Mesenchymal stem cell (in vitro differentiated cells and primary cell): ENCODE results near the gene TTLL12.

ENCODE experiments used
- DNase-seq: peaks from one replicate; pipeline ENCODE4 v3.0.0-alpha.2; 2013
- H2AFZ ChIP-seq: one replicate; pipeline ENCODE4 v1.6.1; 2013; ENCODE audit warnings: low read depth, mild to moderate bottlenecking, control low read depth, inconsistent platforms, low read length, moderate library complexity
- H2AK5ac ChIP-seq: 2 replicates; pipeline ENCODE4 v1.6.1; 2013; ENCODE audit warnings: low read length, moderate library complexity, mild to moderate bottlenecking, inconsistent platforms; ENCODE audit not compliant: severe bottlenecking
- H2BK120ac ChIP-seq: one replicate; pipeline ENCODE4 v1.6.1; 2013; ENCODE audit warnings: low read depth, mild to moderate bottlenecking, inconsistent platforms, low read length, moderate library complexity
- H2BK12ac ChIP-seq, 2 experiments: one replicate each; pipeline ENCODE4 v1.6.1; 2013; ENCODE audit warnings: inconsistent platforms in 2 of 2, low read length in 2 of 2, mild to moderate bottlenecking in 2 of 2, moderate library complexity in 2 of 2, control low read depth in 1 of 2
- H2BK15ac ChIP-seq: one replicate; pipeline ENCODE4 v1.6.1; 2013; ENCODE audit warnings: mild to moderate bottlenecking, low read depth, inconsistent platforms; ENCODE audit not compliant: poor library complexity, severe bottlenecking
- H2BK5ac ChIP-seq: 2 replicates; pipeline ENCODE4 v1.6.1; 2013; ENCODE audit warnings: low read depth, mild to moderate bottlenecking, low read length, control low read depth, inconsistent platforms; ENCODE audit not compliant: poor library complexity, severe bottlenecking
- H3K14ac ChIP-seq, 2 experiments: one replicate each; pipeline ENCODE4 v1.6.1; 2013; ENCODE audit warnings: inconsistent platforms in 2 of 2, low read length in 2 of 2, control low read depth in 1 of 2, mild to moderate bottlenecking in 1 of 2, moderate library complexity in 1 of 2
- H3K18ac ChIP-seq, 2 experiments: one replicate each; pipeline ENCODE4 v1.6.1; 2013; ENCODE audit warnings: inconsistent platforms in 2 of 2, low read length in 2 of 2, control low read depth in 1 of 2, low read depth in 1 of 2, mild to moderate bottlenecking in 1 of 2
- H3K23ac ChIP-seq, 2 experiments: one replicate each; pipeline ENCODE4 v1.6.1; 2013; ENCODE audit warnings: inconsistent platforms in 2 of 2, low read length in 2 of 2, mild to moderate bottlenecking in 2 of 2, moderate library complexity in 2 of 2, control low read depth in 1 of 2
- H3K27ac ChIP-seq: 2 replicates; pipeline ENCODE4 v1.5.1; 2013; ENCODE audit warnings: mild to moderate bottlenecking, moderate library complexity, low read length, control low read depth, inconsistent platforms; ENCODE audit not compliant: poor library complexity, severe bottlenecking
- H3K27me3 ChIP-seq, 2 experiments: 2 replicates each; pipeline versions ENCODE4 v1.6.1 to v1.7.0; 2013; ENCODE audit warnings: low read length in 2 of 2, mild to moderate bottlenecking in 2 of 2, moderate library complexity in 2 of 2, control low read depth in 1 of 2, inconsistent platforms in 1 of 2; ENCODE audit not compliant: control insufficient read depth in 1 of 2, insufficient read depth in 1 of 2
- H3K36me3 ChIP-seq, 2 experiments: 2 replicates each; pipeline versions ENCODE4 v1.6.1 to v1.7.0; 2013; ENCODE audit warnings: low read length in 2 of 2, control low read depth in 1 of 2, inconsistent platforms in 1 of 2, low read depth in 1 of 2, mild to moderate bottlenecking in 1 of 2; ENCODE audit not compliant: insufficient read depth in 2 of 2, control insufficient read depth in 1 of 2
- H3K4ac ChIP-seq, 2 experiments: one replicate each; pipeline ENCODE4 v1.6.1; 2013; ENCODE audit warnings: inconsistent platforms in 2 of 2, low read length in 2 of 2, mild to moderate bottlenecking in 2 of 2, moderate library complexity in 2 of 2, control low read depth in 1 of 2, low read depth in 1 of 2
- H3K4me1 ChIP-seq: 2 replicates; pipeline ENCODE4 v1.6.1; 2013; ENCODE audit warnings: low read depth, low read length, control low read depth; ENCODE audit not compliant: control insufficient read depth, insufficient read depth
- H3K4me2 ChIP-seq: 2 replicates; pipeline ENCODE4 v1.6.1; 2013; ENCODE audit warnings: low read length, mild to moderate bottlenecking, inconsistent platforms; ENCODE audit not compliant: poor library complexity, severe bottlenecking
- H3K4me3 ChIP-seq, 2 experiments: 2 replicates each; pipeline versions ENCODE4 v1.5.1 to v1.7.0; 2013; ENCODE audit warnings: low read length in 2 of 2, mild to moderate bottlenecking in 2 of 2, control low read depth in 1 of 2, low read depth in 1 of 2; ENCODE audit not compliant: insufficient read depth in 1 of 2
- H3K79me1 ChIP-seq: replicated peaks from 2 replicates; pipeline ENCODE4 v1.6.1; 2013; ENCODE audit warnings: mild to moderate bottlenecking, control low read depth, low read length, inconsistent platforms; ENCODE audit not compliant: poor library complexity, severe bottlenecking
- H3K9ac ChIP-seq: 2 replicates; pipeline ENCODE4 v1.7.0; 2013; ENCODE audit warnings: mild to moderate bottlenecking, low read length, moderate library complexity
- H3K9me3 ChIP-seq: 2 replicates; pipeline ENCODE4 v1.7.0; 2013; ENCODE audit warnings: mild to moderate bottlenecking, low read length; ENCODE audit not compliant: control insufficient read depth
- H4K8ac ChIP-seq: one replicate; pipeline ENCODE4 v1.6.1; 2013; ENCODE audit warnings: inconsistent platforms, mild to moderate bottlenecking, low read length, moderate library complexity
- H4K91ac ChIP-seq: one replicate; pipeline ENCODE4 v1.6.1; 2013; ENCODE audit warnings: mild to moderate bottlenecking, low read length, inconsistent platforms
- WGBS: methylation state at CpG from one replicate; pipeline ENCODE4 v1.1.7; 2013; ENCODE audit warnings: mixed read lengths; 5-methylcytosine and 5-hydroxymethylcytosine counted together

Gene TTLL12

GRCh38 chr22:43220625-43221380 is 33.9 kb upstream of the TTLL12 start:
- Histone ChIP-seq H3K4ac (no peak overlapping the region), H3K36me3 (no peaks in the 10 kb centered on the region), H3K14ac (peak overlapping the region in 1 of 2 experiments; percentile 20), H2AFZ (no peak overlapping the region), H2BK5ac (no peak overlapping the region), H3K27me3 (peaks cover 11 to 63% of the 10 kb centered on the region in 2 experiments), H3K79me1 (no peaks in the 10 kb centered on the region), H2BK120ac (no peak overlapping the region), H3K23ac (no peak overlapping the region), H4K91ac (no peak overlapping the region), H3K4me2 (no peak overlapping the region), H2BK15ac (no peak overlapping the region), H3K27ac (no peak overlapping the region), H3K4me1 (no peaks in the 10 kb centered on the region), H2AK5ac (no peak overlapping the region), H4K8ac (no peak overlapping the region), H3K18ac (no peak overlapping the region), H3K4me3 (no peak overlapping the region), H3K9ac (no peak overlapping the region), H3K9me3 (no peaks in the 10 kb centered on the region), H2BK12ac (no peak overlapping the region)
- DNase-seq = no peak
- WGBS = 80% methylated on average over 22 of the region's 22 CpGs

DNA sequence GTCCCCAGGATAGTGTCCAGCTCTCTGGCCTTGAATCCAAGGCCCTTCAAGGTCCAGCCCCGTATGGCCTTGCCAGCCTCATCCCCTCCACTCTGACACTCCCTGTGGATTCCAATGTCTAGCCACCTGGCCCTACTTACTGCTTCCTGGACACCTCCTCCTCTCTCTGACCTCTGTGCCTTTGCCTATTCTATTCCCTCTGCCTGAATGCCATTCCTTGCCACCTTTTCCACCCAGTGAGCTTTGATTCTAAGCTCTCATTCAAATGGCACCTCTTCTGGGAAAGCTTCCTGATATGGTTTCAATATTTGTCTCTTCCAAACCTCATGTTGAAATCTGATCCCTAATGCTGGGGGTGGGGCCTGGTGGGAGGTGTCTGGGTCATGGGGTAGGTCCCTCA is 31.9 kb upstream of the TTLL12 start:
- H3K4me1 ChIP-seq = no peaks in the 10 kb centered on the region
- H2BK120ac ChIP-seq = no peak overlapping the region
- 84% methylated on average over 1 of the region's 1 CpG for WGBS

DNA sequence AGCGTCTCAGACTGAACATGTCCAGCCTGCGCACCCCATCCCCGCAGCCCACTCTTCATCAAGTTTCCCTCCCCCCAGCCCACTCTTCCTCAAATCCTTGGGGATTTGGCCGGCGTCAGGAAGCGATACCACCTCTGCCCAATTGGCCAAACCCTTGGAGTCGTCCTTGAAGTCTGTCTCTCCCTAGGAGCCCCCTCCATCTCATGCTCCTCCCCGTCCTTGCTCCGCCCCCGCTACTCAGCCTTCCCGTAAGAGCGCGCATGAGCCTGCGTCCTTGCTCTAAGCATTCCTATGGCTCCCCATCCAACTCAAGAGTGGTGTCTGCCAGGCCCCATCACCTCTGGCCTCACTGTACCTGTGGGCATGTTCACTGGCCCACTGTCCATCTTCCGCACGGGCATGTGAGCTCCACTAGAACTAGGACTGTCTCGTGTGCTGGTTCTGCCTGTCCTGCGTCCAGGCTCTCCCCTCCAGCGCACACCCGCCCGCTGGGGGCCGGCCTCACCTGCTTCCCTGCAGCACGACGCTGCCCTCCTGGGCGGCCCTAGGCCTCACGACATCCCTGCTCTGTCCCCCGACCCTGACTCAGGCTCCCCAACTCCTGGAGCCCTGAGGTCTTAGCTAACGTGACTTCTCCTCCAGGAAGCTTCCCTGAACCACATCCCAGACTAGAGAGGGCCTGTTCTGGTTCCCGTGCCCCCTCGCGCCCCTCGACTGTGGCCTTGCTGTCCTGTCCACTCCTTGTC is 30.5 kb upstream of the TTLL12 start:
- Histone ChIP-seq H3K4me2 (no peak overlapping the region), H3K27ac (no peak overlapping the region), H3K36me3 (no peaks in the 10 kb centered on the region), H2BK120ac (no peak overlapping the region), H3K9me3 (no peaks in the 10 kb centered on the region), H3K18ac (no peak overlapping the region), H3K79me1 (no peaks in the 10 kb centered on the region), H3K27me3 (peaks cover 18 to 61% of the 10 kb centered on the region in 2 experiments), H2BK12ac (no peak overlapping the region), H4K91ac (no peak overlapping the region), H3K4me3 (no peak overlapping the region), H2BK15ac (no peak overlapping the region), H3K9ac (no peak overlapping the region), H3K14ac (no peak overlapping the region), H3K23ac (no peak overlapping the region), H2AFZ (no peak overlapping the region), H4K8ac (no peak overlapping the region), H2BK5ac (no peak overlapping the region), H2AK5ac (no peak overlapping the region), H3K4ac (no peak overlapping the region), H3K4me1 (peaks cover 4% of the 10 kb centered on the region)
- DNase-seq = no peak
- WGBS = 66% methylated on average over 31 of the region's 32 CpGs

More for the DNA sequence above, 31.9 kb upstream of the TTLL12 start:
- Histone ChIP-seq H3K27me3 (peaks cover 23 to 61% of the 10 kb centered on the region in 2 experiments), H3K4me2 (no peak overlapping the region), H3K14ac (no peak overlapping the region), H3K27ac (no peak overlapping the region), H3K36me3 (no peaks in the 10 kb centered on the region), H4K91ac (no peak overlapping the region), H3K18ac (no peak overlapping the region), H3K4me3 (no peak overlapping the region), H2AK5ac (no peak overlapping the region), H2BK12ac (no peak overlapping the region), H3K9ac (no peak overlapping the region), H3K4ac (no peak overlapping the region), H3K79me1 (no peaks in the 10 kb centered on the region), H4K8ac (no peak overlapping the region), H2BK15ac (no peak overlapping the region), H3K9me3 (no peaks in the 10 kb centered on the region), H2AFZ (no peak overlapping the region), H2BK5ac (no peak overlapping the region), H3K23ac (no peak overlapping the region)
- DNase-seq = no peak

- H3K4me3 ChIP-seq = no peak overlapping the region
- H3K36me3 ChIP-seq = no peaks in the 10 kb centered on the region
- no peak overlapping the region for H2BK5ac ChIP-seq
- peaks cover 4% of the 10 kb centered on the region for H3K4me1 ChIP-seq
- H3K27ac ChIP-seq = no peak overlapping the region
- no peak overlapping the region for H2BK120ac ChIP-seq
- H3K27me3 ChIP-seq = peaks cover 18 to 58% of the 10 kb centered on the region in 2 experiments
- no peak overlapping the region for H2BK12ac ChIP-seq
- no peaks in the 10 kb centered on the region for H3K9me3 ChIP-seq
- no peak for DNase-seq
- no peak overlapping the region for H2BK15ac ChIP-seq
- H3K23ac ChIP-seq = no peak overlapping the region
- H2AK5ac ChIP-seq = no peak overlapping the region
- no peak overlapping the region for H4K91ac ChIP-seq
- no peak overlapping the region for H3K9ac ChIP-seq
- H3K4me2 ChIP-seq = no peak overlapping the region
- no peak overlapping the region for H2AFZ ChIP-seq
- H3K14ac ChIP-seq = no peak overlapping the region
- H3K4ac ChIP-seq = no peak overlapping the region
- 63% methylated on average over 5 of the region's 6 CpGs for WGBS
- H3K18ac ChIP-seq = no peak overlapping the region
- no peak overlapping the region for H4K8ac ChIP-seq
- H3K79me1 ChIP-seq = no peaks in the 10 kb centered on the region
Measured at GRCh38 chr22:43216738-43217137, 29.8 kb upstream of the TTLL12 start.
